ENCODE measurements around the gene FAM131C.
"Not testable (repeated sequence)": the region's sequence is repeated elsewhere in the genome, so short reads cannot be mapped to it uniquely, and the experiment has no call there.

FAM131C gene

GRCh38 chr1:16032388-16033102, 40.9 kb downstream of the FAM131C start:
- no peak for DNase-seq

- no peak for DNase-seq
Measured at GRCh38 chr1:16031551-16031950, 41.9 kb downstream of the FAM131C start.

- DNase-seq: no peak
Measured at GRCh38 chr1:16029288-16029687, 44.2 kb downstream of the FAM131C start.

GRCh38 chr1:16029003-16029268, 44.5 kb downstream of the FAM131C start:
- DNase-seq: not testable (repeated sequence)

- no peak for DNase-seq
Measured at GRCh38 chr1:16028237-16029002, 45.0 kb downstream of the FAM131C start.

- DNase-seq: no peak
Measured at GRCh38 chr1:16026723-16027484, 46.5 kb downstream of the FAM131C start.

- not testable (repeated sequence) for DNase-seq
Measured at GRCh38 chr1:16026302-16026701, 47.1 kb downstream of the FAM131C start.

GRCh38 chr1:16023050-16023653, 50.3 kb downstream of the FAM131C start:
- no peak for DNase-seq

- no peak for DNase-seq
Measured at GRCh38 chr1:16022393-16022792, 51.1 kb downstream of the FAM131C start.

GRCh38 chr1:16021681-16022080, 51.8 kb downstream of the FAM131C start, which contains the start of gene CLCNKA:
Gene CLCNKA (plus strand): TSS chr1:16022036. CDS start chr1:16022620, 584 bp downstream.
- no peak for DNase-seq

- DNase-seq: not testable (repeated sequence)
Measured at GRCh38 chr1:16020878-16021277, 52.6 kb downstream of the FAM131C start.

GRCh38 chr1:16020325-16020724, 53.1 kb downstream of the FAM131C start:
- no peak for DNase-seq

- no peak for DNase-seq
Measured at GRCh38 chr1:16019644-16020277, 53.7 kb downstream of the FAM131C start.

- DNase-seq: no peak
Measured at GRCh38 chr1:16018749-16019643, 54.5 kb downstream of the FAM131C start.

- DNase-seq: no peak
Measured at GRCh38 chr1:16018308-16018707, 55.1 kb downstream of the FAM131C start.

GRCh38 chr1:16017461-16018303, 55.8 kb downstream of the FAM131C start, which contains the start of gene HSPB7:
Gene HSPB7 (minus strand): TSS chr1:16018043. CDS start chr1:16017963, 80 bp downstream.
- no peak for DNase-seq

- no peak for DNase-seq
Measured at GRCh38 chr1:16017076-16017460, 56.4 kb downstream of the FAM131C start.

- no peak for DNase-seq
Measured at GRCh38 chr1:16015960-16016901, 57.2 kb downstream of the FAM131C start.

- no peak for DNase-seq
Measured at GRCh38 chr1:16015491-16015890, 58.0 kb downstream of the FAM131C start.

Data from NCI-H2029 treated with DMSO at 0.1 percent for 48 hours (cell line).